OCI-LY7 (cell line): Measurements from ENCODE around the gene GLIS2. TPM values are rescaled to one million over a fixed set of nuclear protein-coding genes. Genes with fewer than 3 reads are reported as not detected.

ENCODE experiments used
- BruUV-seq: library from RNA; stranded (reverse); fragments of 400-500 nt; replicated peaks from 2 replicates; lab custom pipeline; 2021; lab: Mats Ljungman, UMichigan
- CTCF ChIA-PET: fragments of 300-600 bp; sonication (Branson Sonifier 250); formaldehyde crosslinking; loops from one replicate; lab custom pipeline; 2022; ENCODE audit warnings: antibody characterized with exemption; ENCODE audit not compliant: unreplicated experiment; lab: Charles Lee
- POLR2A ChIA-PET: fragments of 300-600 bp; sonication (Branson Sonifier 250); formaldehyde crosslinking; loops from one replicate; lab custom pipeline; 2022; ENCODE audit warnings: antibody characterized with exemption; lab: Charles Lee
- DNase-seq: peaks from one replicate; pipeline ENCODE4 v3.0.0-alpha.2; 2015; ENCODE audit warnings: low spot score
- H2AFZ ChIP-seq: fragments of 200-600 bp; sonication (generic), shearing (Covaris generic); 2 replicates; pipeline ENCODE4 v1.6.1; 2014; ENCODE audit warnings: mild to moderate bottlenecking, antibody characterized with exemption, low read length, moderate library complexity
- H3K27ac ChIP-seq: fragments of 200-600 bp; sonication (generic); 2 replicates; pipeline ENCODE4 v1.5.1; 2014; ENCODE audit warnings: mixed run types, low read depth, mild to moderate bottlenecking, moderate library complexity, low read length, inconsistent platforms; ENCODE audit not compliant: poor library complexity, severe bottlenecking
- H3K36me3 ChIP-seq: fragments of 200-600 bp; sonication (generic); 2 replicates; pipeline ENCODE4 v1.6.1; 2014; ENCODE audit warnings: mild to moderate bottlenecking, antibody characterized with exemption, low read length, moderate library complexity, mixed read lengths; ENCODE audit not compliant: insufficient read depth
- H3K4me1 ChIP-seq: fragments of 200-600 bp; sonication (generic); 2 replicates; pipeline ENCODE4 v1.5.1; 2014; ENCODE audit warnings: mild to moderate bottlenecking, low read length; ENCODE audit not compliant: insufficient read depth, poor library complexity, severe bottlenecking
- H3K4me2 ChIP-seq: fragments of 200-600 bp; sonication (generic); 2 replicates; pipeline ENCODE4 v1.6.1; 2014; ENCODE audit warnings: mild to moderate bottlenecking, low read length
- H3K4me3 ChIP-seq: fragments of 200-600 bp; sonication (generic); 2 replicates; pipeline ENCODE4 v1.5.1; 2014; ENCODE audit warnings: mild to moderate bottlenecking, low read depth, low read length; ENCODE audit not compliant: poor library complexity, severe bottlenecking
- H3K79me2 ChIP-seq: fragments of 200-600 bp; sonication (generic); 2 replicates; pipeline ENCODE4 v1.6.1; 2016; ENCODE audit warnings: low read depth, mild to moderate bottlenecking, low read length, moderate library complexity, mixed read lengths; ENCODE audit not compliant: insufficient read depth
- H3K9me2 ChIP-seq: fragments of 200-600 bp; sonication (generic); 2 replicates; pipeline ENCODE4 v1.6.1; 2016; ENCODE audit warnings: mild to moderate bottlenecking, low read length, mixed read lengths; ENCODE audit not compliant: insufficient read depth
- H3K9me3 ChIP-seq: fragments of 200-600 bp; sonication (generic); 2 replicates; pipeline ENCODE4 v1.6.1; 2014; ENCODE audit warnings: mild to moderate bottlenecking, mixed run types, low read length, mixed read lengths
- H4K20me1 ChIP-seq: fragments of 200-600 bp; sonication (generic); 2 replicates; pipeline ENCODE4 v1.6.1; 2014; ENCODE audit warnings: mild to moderate bottlenecking, antibody characterized with exemption, low read length, moderate library complexity, mixed read lengths; ENCODE audit not compliant: insufficient read depth
- EZH2phosphoT487 ChIP-seq: fragments of 200-600 bp; sonication (generic); IDR thresholded peaks from 2 replicates; pipeline ENCODE4 v1.6.1; 2018; ENCODE audit warnings: low read depth, borderline replicate concordance, mild to moderate bottlenecking, mixed run types, antibody characterized with exemption, low read length, moderate library complexity, mixed read lengths
- intact Hi-C: fragments of 100-400 bp; cut with micrococcal nuclease; formaldehyde crosslinking; loops from one replicate; pipeline ENCODE4 v1.10.0; 2022; ENCODE audit not compliant: unreplicated experiment
- total RNA-seq, 2 experiments: library from RNA; depleted of rRNA in 1 of 2; stranded (reverse); fragments of >200 nt in 1 of 2; shearing (Covaris generic) in 1 of 2; gene quantifications; 2 replicates each; pipeline ENCODE4 v1.2.3, GENCODE V29; 2014 to 2022
- TF ChIP-seq, protein P1 (sequence below): fragments of 200-600 bp; sonication (generic); conservative IDR thresholded peaks from 2 replicates; pipeline ENCODE4 v1.5.1; 2014; ENCODE audit warnings: mild to moderate bottlenecking, antibody characterized with exemption, low read length, moderate library complexity, mixed read lengths

GLIS2 gene
- total RNA-seq, 2 experiments from 2014 or later = 0.08 TPM; not detected in 1

DNA sequence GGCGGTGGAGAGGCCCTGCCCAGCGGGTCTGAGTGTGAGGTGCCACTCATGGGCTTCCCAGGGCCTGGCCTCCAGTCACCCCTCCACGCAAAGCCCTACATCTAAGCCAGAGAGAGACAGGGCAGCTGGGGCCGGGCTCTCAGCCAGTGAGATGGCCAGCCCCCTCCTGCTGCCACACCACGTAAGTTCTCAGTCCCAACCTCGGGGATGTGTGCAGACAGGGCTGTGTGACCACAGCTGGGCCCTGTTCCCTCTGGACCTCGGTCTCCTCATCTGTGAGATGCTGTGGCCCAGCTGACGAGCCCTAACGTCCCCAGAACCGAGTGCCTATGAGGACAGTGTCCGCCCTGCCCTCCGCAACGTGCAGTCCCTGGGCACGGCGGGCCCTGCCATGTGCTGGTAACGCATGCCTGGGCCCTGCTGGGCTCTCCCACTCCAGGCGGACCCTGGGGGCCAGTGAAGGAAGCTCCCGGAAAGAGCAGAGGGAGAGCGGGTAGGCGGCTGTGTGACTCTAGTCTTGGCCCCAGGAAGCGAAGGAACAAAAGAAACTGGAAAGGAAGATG lies 67.0 kb downstream of the GLIS2 start:
- TF ChIP-seq, protein P1, sequence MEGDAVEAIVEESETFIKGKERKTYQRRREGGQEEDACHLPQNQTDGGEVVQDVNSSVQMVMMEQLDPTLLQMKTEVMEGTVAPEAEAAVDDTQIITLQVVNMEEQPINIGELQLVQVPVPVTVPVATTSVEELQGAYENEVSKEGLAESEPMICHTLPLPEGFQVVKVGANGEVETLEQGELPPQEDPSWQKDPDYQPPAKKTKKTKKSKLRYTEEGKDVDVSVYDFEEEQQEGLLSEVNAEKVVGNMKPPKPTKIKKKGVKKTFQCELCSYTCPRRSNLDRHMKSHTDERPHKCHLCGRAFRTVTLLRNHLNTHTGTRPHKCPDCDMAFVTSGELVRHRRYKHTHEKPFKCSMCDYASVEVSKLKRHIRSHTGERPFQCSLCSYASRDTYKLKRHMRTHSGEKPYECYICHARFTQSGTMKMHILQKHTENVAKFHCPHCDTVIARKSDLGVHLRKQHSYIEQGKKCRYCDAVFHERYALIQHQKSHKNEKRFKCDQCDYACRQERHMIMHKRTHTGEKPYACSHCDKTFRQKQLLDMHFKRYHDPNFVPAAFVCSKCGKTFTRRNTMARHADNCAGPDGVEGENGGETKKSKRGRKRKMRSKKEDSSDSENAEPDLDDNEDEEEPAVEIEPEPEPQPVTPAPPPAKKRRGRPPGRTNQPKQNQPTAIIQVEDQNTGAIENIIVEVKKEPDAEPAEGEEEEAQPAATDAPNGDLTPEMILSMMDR = no peak
- TF ChIP-seq EZH2phosphoT487 = no peak
- ChIA-PET POLR2A (no interaction called here), CTCF (no interaction called here)
- intact Hi-C loops = no loop called here
- H3K4me1 ChIP-seq = no peaks in the 10 kb centered on the region
- H3K9me2 ChIP-seq = no peaks in the 10 kb centered on the region
- H3K4me2 ChIP-seq = no peak overlapping the region
- H2AFZ ChIP-seq = no peak overlapping the region
- H3K27ac ChIP-seq = no peak overlapping the region
- H3K4me3 ChIP-seq = no peak overlapping the region
- H3K36me3 ChIP-seq = peaks cover 14% of the 10 kb centered on the region; the same call in 1 of the 2 replicates
- no peaks in the 10 kb centered on the region for H3K9me3 ChIP-seq
- no peaks in the 10 kb centered on the region for H3K79me2 ChIP-seq
- no peak for DNase-seq
- no TSS peak for BruUV-seq
- no peaks in the 10 kb centered on the region for H4K20me1 ChIP-seq

DNA sequence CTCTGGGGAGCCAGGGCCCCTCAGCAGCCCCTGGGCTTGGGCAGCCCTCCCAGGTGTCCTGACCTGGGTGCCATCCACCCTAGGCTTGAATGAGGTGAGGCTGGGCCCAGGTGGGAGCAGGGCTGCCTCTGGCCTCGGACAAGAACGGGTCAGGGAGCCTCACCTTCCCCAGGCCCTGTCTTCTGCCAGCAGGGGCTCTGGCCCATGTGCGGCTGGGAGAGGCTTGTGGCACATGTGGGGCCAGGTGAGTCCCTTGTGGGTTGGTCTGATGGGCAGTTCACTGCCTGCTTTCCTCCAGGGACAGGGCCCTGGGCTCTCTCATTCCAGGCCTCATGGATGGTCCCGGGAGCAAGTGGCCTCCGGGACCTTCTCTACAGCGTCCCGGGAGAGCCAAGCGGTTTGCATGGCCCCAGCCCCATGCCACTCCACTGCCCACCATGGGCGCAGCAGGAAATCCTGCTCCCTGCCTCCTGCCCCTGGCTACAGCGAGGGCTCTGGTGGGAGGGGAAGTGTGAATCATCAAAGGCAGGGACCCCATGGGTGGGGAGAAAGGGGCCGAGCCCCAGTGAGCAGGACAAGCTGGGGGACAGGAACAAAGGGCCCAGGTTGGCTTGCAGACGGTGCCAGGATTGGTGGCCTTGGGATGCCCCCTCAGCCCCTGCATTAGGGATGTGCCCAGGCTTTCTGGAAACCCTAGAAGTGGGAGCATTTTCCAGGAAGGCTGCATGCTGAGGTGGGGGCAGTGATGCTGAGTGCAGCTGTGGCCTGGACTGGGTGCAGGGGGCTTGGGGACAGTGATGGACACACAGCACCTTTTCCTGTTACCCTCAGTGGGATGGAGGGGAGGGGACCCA lies 68.0 kb downstream of the GLIS2 start:
- no TSS peak for BruUV-seq
- peaks cover 21% of the 10 kb centered on the region; the same call in 1 of the 2 replicates for H3K36me3 ChIP-seq
- ChIA-PET CTCF (no interaction called here), POLR2A (no interaction called here)
- H3K27ac ChIP-seq = no peak overlapping the region
- no peak overlapping the region for H2AFZ ChIP-seq
- no peak for TF ChIP-seq EZH2phosphoT487
- TF ChIP-seq, protein P1 = no peak
- intact Hi-C loops = no loop called here
- DNase-seq = no peak
- H3K4me3 ChIP-seq = no peak overlapping the region
- no peaks in the 10 kb centered on the region for H3K4me1 ChIP-seq
- no peaks in the 10 kb centered on the region for H3K79me2 ChIP-seq
- no peak overlapping the region for H3K4me2 ChIP-seq
- H4K20me1 ChIP-seq = no peaks in the 10 kb centered on the region
- H3K9me2 ChIP-seq = no peaks in the 10 kb centered on the region
- no peaks in the 10 kb centered on the region for H3K9me3 ChIP-seq

DNA sequence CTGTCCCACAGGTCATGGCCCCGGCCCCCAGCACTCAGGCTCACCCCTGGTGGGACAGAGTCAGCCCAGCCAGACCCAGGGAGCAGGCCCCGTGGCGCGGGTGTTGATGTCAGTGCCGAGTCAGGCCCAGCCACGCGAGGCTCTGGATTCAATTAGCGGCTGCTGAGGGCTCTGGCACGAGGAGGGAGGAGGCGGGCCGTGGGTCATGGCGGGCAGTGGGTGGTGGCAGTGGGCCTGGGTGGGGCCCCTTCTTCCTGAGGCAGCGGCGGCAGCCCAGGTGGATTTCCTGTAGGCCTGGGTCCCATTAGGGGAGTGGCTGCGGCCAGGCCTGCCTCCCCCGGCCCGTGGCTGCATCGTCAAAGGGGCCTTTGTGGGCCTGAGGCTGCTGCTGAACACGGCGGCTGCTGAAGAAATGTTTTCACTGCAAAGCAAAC lies 68.7 kb downstream of the GLIS2 start:
- Histone ChIP-seq H3K9me3 (no peaks in the 10 kb centered on the region), H3K27ac (no peak overlapping the region), H3K4me1 (no peaks in the 10 kb centered on the region), H3K36me3 (peaks cover 28% of the 10 kb centered on the region; the same call in 1 of the 2 replicates), H3K4me2 (no peak overlapping the region), H3K4me3 (no peak overlapping the region), H3K9me2 (no peaks in the 10 kb centered on the region), H4K20me1 (no peaks in the 10 kb centered on the region), H2AFZ (no peak overlapping the region), H3K79me2 (no peaks in the 10 kb centered on the region)
- CTCF ChIA-PET = no interaction called here
- DNase-seq = no peak
- POLR2A ChIA-PET = no interaction called here
- TF ChIP-seq, protein P1 = no peak
- TF ChIP-seq EZH2phosphoT487 = no peak
- BruUV-seq = no TSS peak
- intact Hi-C loops = no loop called here
